Tibial nerve (tissue), 4 donors: ENCODE results near the gene CAMSAP1.

Source experiments
- EP300 ChIP-seq, 2 donors: sonication (generic); formaldehyde crosslinking; IDR thresholded peaks; one replicate each; pipeline ENCODE4 v1.6.1; 2017; ENCODE audit warnings: antibody characterized with exemption in 2 of 2, mild to moderate bottlenecking in 1 of 2
- TF ChIP-seq, protein P1 (sequence below), 5 experiments: fragments of 200-600 bp in 3 of 5; fragments of 450-650 bp in 2 of 5; sonication (generic) in 3 of 5; IDR thresholded peaks; one replicate each; pipeline ENCODE4 v1.5.1; 2016 to 2019; ENCODE audit warnings: antibody characterized with exemption in 5 of 5, mild to moderate bottlenecking in 3 of 5, moderate library complexity in 2 of 5

DNA sequence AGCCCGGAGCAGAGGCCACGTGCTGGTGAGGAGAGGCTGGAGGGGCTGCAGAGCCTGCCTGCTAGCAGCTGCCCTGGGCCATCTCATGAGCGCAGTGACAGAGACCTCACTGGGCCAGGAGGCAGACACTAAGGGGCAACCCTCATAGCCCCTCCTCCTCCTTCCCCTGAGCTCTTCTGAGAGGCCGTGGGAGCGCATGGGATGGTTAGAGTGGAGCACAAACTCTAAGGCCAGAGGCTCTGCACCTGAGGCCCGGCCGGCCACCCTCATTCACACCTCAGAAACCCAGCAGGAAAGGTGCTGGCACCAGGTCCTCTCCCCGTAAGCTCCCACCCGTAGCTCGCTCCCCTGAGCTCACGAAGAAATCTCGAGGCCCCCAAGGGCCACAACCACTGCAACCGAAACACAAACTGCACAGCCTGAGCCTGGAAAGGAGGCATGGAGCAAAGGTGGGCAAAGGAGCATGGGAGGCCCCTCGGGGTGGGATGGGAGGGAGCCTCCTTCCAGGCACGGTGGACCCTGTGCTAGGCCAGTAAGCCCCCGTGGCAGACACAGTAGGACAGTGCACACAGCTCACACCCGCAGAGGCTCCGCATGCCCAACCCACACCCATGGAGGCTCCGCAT lies 17.7 kb downstream of the CAMSAP1 start:
- TF ChIP-seq, protein P1, sequence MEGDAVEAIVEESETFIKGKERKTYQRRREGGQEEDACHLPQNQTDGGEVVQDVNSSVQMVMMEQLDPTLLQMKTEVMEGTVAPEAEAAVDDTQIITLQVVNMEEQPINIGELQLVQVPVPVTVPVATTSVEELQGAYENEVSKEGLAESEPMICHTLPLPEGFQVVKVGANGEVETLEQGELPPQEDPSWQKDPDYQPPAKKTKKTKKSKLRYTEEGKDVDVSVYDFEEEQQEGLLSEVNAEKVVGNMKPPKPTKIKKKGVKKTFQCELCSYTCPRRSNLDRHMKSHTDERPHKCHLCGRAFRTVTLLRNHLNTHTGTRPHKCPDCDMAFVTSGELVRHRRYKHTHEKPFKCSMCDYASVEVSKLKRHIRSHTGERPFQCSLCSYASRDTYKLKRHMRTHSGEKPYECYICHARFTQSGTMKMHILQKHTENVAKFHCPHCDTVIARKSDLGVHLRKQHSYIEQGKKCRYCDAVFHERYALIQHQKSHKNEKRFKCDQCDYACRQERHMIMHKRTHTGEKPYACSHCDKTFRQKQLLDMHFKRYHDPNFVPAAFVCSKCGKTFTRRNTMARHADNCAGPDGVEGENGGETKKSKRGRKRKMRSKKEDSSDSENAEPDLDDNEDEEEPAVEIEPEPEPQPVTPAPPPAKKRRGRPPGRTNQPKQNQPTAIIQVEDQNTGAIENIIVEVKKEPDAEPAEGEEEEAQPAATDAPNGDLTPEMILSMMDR (IDR thresholded peaks at IDR 0.05), result no peak
- no peak for TF ChIP-seq EP300 (IDR thresholded peaks at IDR 0.05)
